Measurements from ENCODE around the gene XKR7. TPM values are rescaled to one million over a fixed set of nuclear protein-coding genes. Genes with fewer than 3 reads are reported as not detected.

The XKR7 gene
- total and polyA plus RNA-seq, 10 of the 15 experiments (the other 5 are each of a cell fraction or from before 2014, with no cell fraction given): not detected

GRCh38 chr20:31968291-31969126 lies 558 bp downstream of the XKR7 start (continued):
- TF ChIP-seq ZNF592 (IDR thresholded peaks at IDR 0.05): no peak
- no peak for TF ChIP-seq SMAD1 (IDR thresholded peaks at IDR 0.05; ENCODE audit: low read depth, partially characterized antibody)
- no peak for TF ChIP-seq USF2 (IDR thresholded peaks at IDR 0.05; ENCODE audit: borderline replicate concordance, low read depth, low read length)
- TF ChIP-seq IKZF1 (conservative IDR thresholded peaks at IDR 0.05): no peak; the same call in 1 of the 2 replicates
- TF ChIP-seq PKNOX1 (IDR thresholded peaks at IDR 0.05): no peak
- TF ChIP-seq FOXM1 (IDR thresholded peaks at IDR 0.05; ENCODE audit: low read depth, low read length): no peak
- TF ChIP-seq, protein P1, sequence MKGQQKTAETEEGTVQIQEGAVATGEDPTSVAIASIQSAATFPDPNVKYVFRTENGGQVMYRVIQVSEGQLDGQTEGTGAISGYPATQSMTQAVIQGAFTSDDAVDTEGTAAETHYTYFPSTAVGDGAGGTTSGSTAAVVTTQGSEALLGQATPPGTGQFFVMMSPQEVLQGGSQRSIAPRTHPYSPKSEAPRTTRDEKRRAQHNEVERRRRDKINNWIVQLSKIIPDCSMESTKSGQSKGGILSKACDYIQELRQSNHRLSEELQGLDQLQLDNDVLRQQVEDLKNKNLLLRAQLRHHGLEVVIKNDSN (IDR thresholded peaks at IDR 0.05; ENCODE audit: borderline replicate concordance, extremely low read length, insufficient read depth, low read depth, low read length): no peak
- TF ChIP-seq CTCF (IDR thresholded peaks at IDR 0.05 in 2 of 3, conservative IDR thresholded peaks at IDR 0.05 in 1 of 3; ENCODE audit: control insufficient read depth in 2 of 3, extremely low read depth in 1 of 3, insufficient read depth in 1 of 3, low read depth in 3 of 3, low read length in 3 of 3): no peak
- TF ChIP-seq, protein P2, sequence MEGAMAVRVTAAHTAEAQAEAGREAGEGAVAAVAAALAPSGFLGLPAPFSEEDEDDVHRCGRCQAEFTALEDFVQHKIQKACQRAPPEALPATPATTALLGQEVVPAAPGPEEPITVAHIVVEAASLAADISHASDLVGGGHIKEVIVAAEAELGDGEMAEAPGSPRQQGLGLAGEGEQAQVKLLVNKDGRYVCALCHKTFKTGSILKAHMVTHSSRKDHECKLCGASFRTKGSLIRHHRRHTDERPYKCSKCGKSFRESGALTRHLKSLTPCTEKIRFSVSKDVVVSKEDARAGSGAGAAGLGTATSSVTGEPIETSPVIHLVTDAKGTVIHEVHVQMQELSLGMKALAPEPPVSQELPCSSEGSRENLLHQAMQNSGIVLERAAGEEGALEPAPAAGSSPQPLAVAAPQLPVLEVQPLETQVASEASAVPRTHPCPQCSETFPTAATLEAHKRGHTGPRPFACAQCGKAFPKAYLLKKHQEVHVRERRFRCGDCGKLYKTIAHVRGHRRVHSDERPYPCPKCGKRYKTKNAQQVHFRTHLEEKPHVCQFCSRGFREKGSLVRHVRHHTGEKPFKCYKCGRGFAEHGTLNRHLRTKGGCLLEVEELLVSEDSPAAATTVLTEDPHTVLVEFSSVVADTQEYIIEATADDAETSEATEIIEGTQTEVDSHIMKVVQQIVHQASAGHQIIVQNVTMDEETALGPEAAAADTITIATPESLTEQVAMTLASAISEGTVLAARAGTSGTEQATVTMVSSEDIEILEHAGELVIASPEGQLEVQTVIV (IDR thresholded peaks at IDR 0.05; ENCODE audit: borderline replicate concordance, partially characterized antibody): no peak
- no peak for TF ChIP-seq CBX3 (IDR thresholded peaks at IDR 0.05; ENCODE audit: borderline replicate concordance, low read depth)
- no peak for TF ChIP-seq MTA3 (IDR thresholded peaks at IDR 0.05; ENCODE audit: borderline replicate concordance, low read length)
- TF ChIP-seq ZNF207 (IDR thresholded peaks at IDR 0.05; ENCODE audit: borderline replicate concordance): no peak
- TF ChIP-seq NFYA (IDR thresholded peaks at IDR 0.05; ENCODE audit: borderline replicate concordance, low read depth, low read length): no peak
- TF ChIP-seq TCF3 (IDR thresholded peaks at IDR 0.05; ENCODE audit: borderline replicate concordance, insufficient read depth, low read depth, low read length): no peak

Measured in GM12878 (cell line).